ENCODE data around the gene ZNF304. TPM values are rescaled to one million over a fixed set of nuclear protein-coding genes. Genes with fewer than 3 reads are reported as not detected.
A peak's percentile ranks its signal among the peaks of the same experiment; 100 is the strongest.

The ZNF304 gene
- 1 to 10 TPM; 1.9 to 4.6 (median 2.5) TPM for total RNA-seq
- polyA plus RNA-seq: 1 to 10 TPM; 1.1 to 3.3 TPM

- no peaks in the 10 kb centered on the region for H3K27me3 ChIP-seq
- WGBS, 2 donors: 1% methylated on average over 54 to 57 of the region's 57 CpGs
- H3K36me3 ChIP-seq: peaks cover 4 to 18% (median 8%) of the 10 kb centered on the region in 3 donors
- peak; percentile 91 for FAIRE-seq
- intact Hi-C loops (cut with DNase I): no loop called here
- peak within 1 kb of the TSS in 3 of 4 donors; percentile 25 to 37 (median 32) for H3K27ac ChIP-seq
- no peak for TF ChIP-seq CTCF (IDR thresholded peaks at IDR 0.05)
- no peaks in the 10 kb centered on the region for H3K9me3 ChIP-seq
- peak within 1 kb of the TSS; percentile 50 to 81 (median 70) for H3K4me3 ChIP-seq
- ATAC-seq: peak; percentile 99 to 100 (median 100)
- peak; percentile 89 to 94 (median 90) for DNase-seq
- peaks cover 0 to 3% (median 0%) of the 10 kb centered on the region in 3 donors for H3K4me1 ChIP-seq
These were observed at the start of gene ZNF304 for GRCh38 chr19:57350877-57351805. Gene ZNF304 (plus strand): TSS chr19:57351271. CDS start chr19:57351665, 394 bp downstream.

GRCh38 chr19:57302020-57302465 lies 49.0 kb upstream of the ZNF304 start:
- ATAC-seq (peak in 2 of 4 donors; percentile 30 to 69), DNase-seq (no peak), FAIRE-seq (no peak)
- intact Hi-C loops (cut with DNase I): no loop called here
- no peak for TF ChIP-seq CTCF (IDR thresholded peaks at IDR 0.05)
- 95 to 98% methylated on average over 1 of the region's 1 CpG for WGBS, 2 donors
- Histone ChIP-seq H3K4me3 (no peak overlapping the region), H3K9me3 (no peaks in the 10 kb centered on the region), H3K36me3 (peaks cover 0 to 4% (median 0%) of the 10 kb centered on the region in 3 donors), H3K27me3 (no peaks in the 10 kb centered on the region), H3K27ac (no peak overlapping the region), H3K4me1 (no peaks in the 10 kb centered on the region)

GRCh38 chr19:57302727-57303401 lies 48.2 kb upstream of the ZNF304 start:
- no peaks in the 10 kb centered on the region for H3K27me3 ChIP-seq
- 83% methylated on average over 7 of the region's 7 CpGs for WGBS, 2 donors
- DNase-seq (no peak), ATAC-seq (no peak), FAIRE-seq (no peak)
- H3K4me1 ChIP-seq: no peaks in the 10 kb centered on the region
- no peak overlapping the region for H3K27ac ChIP-seq
- no peak for TF ChIP-seq CTCF (IDR thresholded peaks at IDR 0.05)
- H3K4me3 ChIP-seq: no peak overlapping the region
- no peaks in the 10 kb centered on the region for H3K9me3 ChIP-seq
- intact Hi-C loops (cut with DNase I): no loop called here
- H3K36me3 ChIP-seq: peaks cover 0 to 4% (median 0%) of the 10 kb centered on the region in 3 donors

- 0 to 39% methylated on average over 1 of the region's 1 CpG for WGBS, 2 donors
- no peak overlapping the region for H3K4me3 ChIP-seq
- TF ChIP-seq CTCF (IDR thresholded peaks at IDR 0.05): no peak
- FAIRE-seq (no peak), ATAC-seq (no peak), DNase-seq (no peak)
- H3K27me3 ChIP-seq: no peaks in the 10 kb centered on the region
- no peaks in the 10 kb centered on the region for H3K4me1 ChIP-seq
- peaks cover 0 to 4% (median 0%) of the 10 kb centered on the region in 3 donors for H3K36me3 ChIP-seq
- no peaks in the 10 kb centered on the region for H3K9me3 ChIP-seq
- intact Hi-C loops (cut with DNase I): no loop called here
- H3K27ac ChIP-seq: no peak overlapping the region
These were observed 46.0 kb upstream of the ZNF304 start for GRCh38 chr19:57305056-57305455.

Data from pancreas (tissue), 10 donors.